ENCODE data around the gene CNTFR. TPM values are rescaled to one million over a fixed set of nuclear protein-coding genes. Genes with fewer than 3 reads are reported as not detected.

The CNTFR gene
- total and polyA plus RNA-seq, 2 experiments from 2014 or later, result 0.73 to 1.9 TPM

GRCh38 chr9:34606905-34607304 is 17.4 kb upstream of the CNTFR start (continued):
- TF ChIP-seq ZNF462 (CRISPR knock-in tag; IDR thresholded peaks at IDR 0.05) (no peak), ZNF114 (CRISPR knock-in tag; IDR thresholded peaks at IDR 0.05) (no peak), CTCF (conservative IDR thresholded peaks at IDR 0.05; ENCODE audit: low read depth in 2 of 2) (no peak), STAT1 (IDR thresholded peaks at IDR 0.05; ENCODE audit: unreplicated experiment) (no peak)

- Mint-ChIP-seq H3K27ac (no peak overlapping the region), H3K27me3 (ENCODE audit: insufficient read depth, low read depth, poor library complexity) (peaks cover 5% of the 10 kb centered on the region), H3K4me1 (peaks cover 19% of the 10 kb centered on the region), H3K9me3 (no peaks in the 10 kb centered on the region; the same call in 2 of the 3 replicates), H3K4me3 (no peak overlapping the region), H3K36me3 (ENCODE audit: low read depth) (no peaks in the 10 kb centered on the region)
- Histone ChIP-seq H3K36me3 (ENCODE audit: insufficient read depth) (no peaks in the 10 kb centered on the region), H4K20me1 (replicated peaks; ENCODE audit: insufficient read depth) (no peaks in the 10 kb centered on the region), H3K27ac (ENCODE audit: low read depth) (no peak overlapping the region), H3K79me2 (replicated peaks; ENCODE audit: insufficient read depth) (no peaks in the 10 kb centered on the region), H2AFZ (no peak overlapping the region), H3K4me2 (no peak overlapping the region), H3K27me3 (ENCODE audit: insufficient read depth) (no peaks in the 10 kb centered on the region), H3K9me2 (ENCODE audit: insufficient read depth) (no peaks in the 10 kb centered on the region), H3K4me1 (ENCODE audit: insufficient read depth) (peaks cover 3% of the 10 kb centered on the region; the same call in 1 of the 2 replicates), H3K4me3 (no peak overlapping the region), H3F3A (replicated peaks; ENCODE audit: low read depth) (no peaks in the 10 kb centered on the region)
- ATAC-seq, result no peak
- DNase-seq (ENCODE audit: low spot score), result no peak
- TF ChIP-seq ETS1 (IDR thresholded peaks at IDR 0.05) (no peak), NANOG (IDR thresholded peaks at IDR 0.05; ENCODE audit: borderline replicate concordance) (no peak), ZNF331 (CRISPR knock-in tag; IDR thresholded peaks at IDR 0.05; ENCODE audit: low read depth) (no peak), POLR2AphosphoS5 (IDR thresholded peaks at IDR 0.05; ENCODE audit: low read depth) (no peak), STAT1 (IDR thresholded peaks at IDR 0.05; ENCODE audit: unreplicated experiment) (no peak), EZH2phosphoT487 (IDR thresholded peaks at IDR 0.05; ENCODE audit: unreplicated experiment) (no peak), CREB1 (CRISPR knock-in tag; IDR thresholded peaks at IDR 0.05; ENCODE audit: low read depth) (no peak), EZH2 (IDR thresholded peaks at IDR 0.05; ENCODE audit: low read depth, unreplicated experiment) (no peak), CTCF (conservative IDR thresholded peaks at IDR 0.05; ENCODE audit: low read depth in 2 of 2) (no peak), JUNB (IDR thresholded peaks at IDR 0.05; ENCODE audit: unreplicated experiment) (no peak)
Measured at GRCh38 chr9:34606190-34606589, 16.7 kb upstream of the CNTFR start.

Measured in GM23338 (cell line).